H9 (cell line): ENCODE results near the gene STAMBP. TPM values are rescaled to one million over a fixed set of nuclear protein-coding genes. Genes with fewer than 3 reads are reported as not detected.

Source experiments
- DNase-seq: peaks from one replicate; pipeline ENCODE4 v3.0.0-alpha.2; 2017
- H2AFZ ChIP-seq: one replicate; pipeline ENCODE4 v1.6.1; 2013; ENCODE audit warnings: mild to moderate bottlenecking, low read length, control low read depth, moderate library complexity
- H2AK5ac ChIP-seq: 2 replicates; pipeline ENCODE4 v1.6.1; 2013; ENCODE audit warnings: low read length, control low read depth, mixed read lengths; ENCODE audit not compliant: insufficient read length
- H2BK120ac ChIP-seq: one replicate; pipeline ENCODE4 v1.6.1; 2013; ENCODE audit warnings: low read depth, mild to moderate bottlenecking, low read length, control low read depth, inconsistent platforms; ENCODE audit not compliant: poor library complexity, severe bottlenecking
- H2BK12ac ChIP-seq: 2 replicates; pipeline ENCODE4 v1.6.1; 2013; ENCODE audit warnings: low read length, control low read depth, mixed read lengths, low read depth; ENCODE audit not compliant: insufficient read length
- H2BK15ac ChIP-seq: 2 replicates; pipeline ENCODE4 v1.6.1; 2013; ENCODE audit warnings: low read depth, low read length, control low read depth
- H2BK20ac ChIP-seq: one replicate; pipeline ENCODE4 v1.6.1; 2013; ENCODE audit warnings: low read depth, mild to moderate bottlenecking, low read length, control low read depth, inconsistent platforms; ENCODE audit not compliant: poor library complexity, severe bottlenecking
- H2BK5ac ChIP-seq: 2 replicates; pipeline ENCODE4 v1.6.1; 2013; ENCODE audit warnings: low read length, control low read depth, mixed read lengths; ENCODE audit not compliant: insufficient read length
- H3K14ac ChIP-seq: 2 replicates; pipeline ENCODE4 v1.6.1; 2013; ENCODE audit warnings: low read length, control low read depth; ENCODE audit not compliant: insufficient read depth
- H3K18ac ChIP-seq: 2 replicates; pipeline ENCODE4 v1.6.1; 2013; ENCODE audit warnings: low read depth, mild to moderate bottlenecking, mixed read lengths, low read length, control low read depth; ENCODE audit not compliant: insufficient read length
- H3K23ac ChIP-seq: 2 replicates; pipeline ENCODE4 v1.6.1; 2013; ENCODE audit warnings: low read length, control low read depth, mixed read lengths, low read depth; ENCODE audit not compliant: insufficient read length
- H3K23me2 ChIP-seq: 2 replicates; pipeline ENCODE4 v1.6.1; 2013; ENCODE audit warnings: low read depth, mild to moderate bottlenecking, mixed read lengths, low read length, control low read depth; ENCODE audit not compliant: insufficient read length, poor library complexity, severe bottlenecking
- H3K27ac ChIP-seq: 2 replicates; pipeline ENCODE4 v1.5.1; 2013; ENCODE audit warnings: low read length, control low read depth, mixed read lengths, low read depth; ENCODE audit not compliant: insufficient read length
- H3K27me3 ChIP-seq: 2 replicates; pipeline ENCODE4 v1.6.1; 2013; ENCODE audit warnings: low read length, control low read depth, inconsistent platforms; ENCODE audit not compliant: insufficient read depth
- H3K4ac ChIP-seq: 2 replicates; pipeline ENCODE4 v1.6.1; 2013; ENCODE audit warnings: low read depth, mild to moderate bottlenecking, control low read depth, inconsistent platforms, low read length, moderate library complexity
- H3K4me1 ChIP-seq: 2 replicates; pipeline ENCODE4 v1.6.1; 2013; ENCODE audit warnings: low read length, control low read depth, inconsistent platforms; ENCODE audit not compliant: insufficient read depth
- H3K4me2 ChIP-seq: 2 replicates; pipeline ENCODE4 v1.6.1; 2013; ENCODE audit warnings: low read length, control low read depth, mixed read lengths; ENCODE audit not compliant: insufficient read length, insufficient read depth
- H3K56ac ChIP-seq: 2 replicates; pipeline ENCODE4 v1.6.1; 2013; ENCODE audit warnings: low read depth, mild to moderate bottlenecking, mixed read lengths, low read length, control low read depth; ENCODE audit not compliant: insufficient read length
- H3K79me1 ChIP-seq: 2 replicates; pipeline ENCODE4 v1.6.1; 2013; ENCODE audit warnings: low read depth, mild to moderate bottlenecking, moderate library complexity, low read length, control low read depth, inconsistent platforms; ENCODE audit not compliant: insufficient read depth, poor library complexity, severe bottlenecking
- H3K79me2 ChIP-seq: 2 replicates; pipeline ENCODE4 v1.6.1; 2013; ENCODE audit warnings: low read length, control low read depth, inconsistent platforms; ENCODE audit not compliant: insufficient read depth
- H3K9ac ChIP-seq: 2 replicates; pipeline ENCODE4 v1.6.1; 2013; ENCODE audit warnings: low read length, control low read depth, mixed read lengths; ENCODE audit not compliant: insufficient read length; ENCODE audit errors: extremely low read depth
- H3K9me3 ChIP-seq: one replicate; pipeline ENCODE4 v1.6.1; 2013; ENCODE audit warnings: low read depth, low read length, inconsistent platforms; ENCODE audit not compliant: control insufficient read depth
- H3T11ph ChIP-seq: one replicate; pipeline ENCODE4 v1.6.1; 2013; ENCODE audit warnings: mild to moderate bottlenecking, low read length, control low read depth, inconsistent platforms
- H4K20me1 ChIP-seq: one replicate; pipeline ENCODE4 v1.6.1; 2013; ENCODE audit not compliant: control insufficient read depth, insufficient read length, insufficient read depth
- H4K5ac ChIP-seq: 2 replicates; pipeline ENCODE4 v1.6.1; 2013; ENCODE audit warnings: low read depth, mild to moderate bottlenecking, mixed read lengths, low read length, control low read depth; ENCODE audit not compliant: insufficient read length
- H4K8ac ChIP-seq: replicated peaks from 2 replicates; pipeline ENCODE4 v1.6.1; 2013; ENCODE audit warnings: low read length, control low read depth, mixed read lengths, low read depth; ENCODE audit not compliant: insufficient read length
- H4K91ac ChIP-seq: 2 replicates; pipeline ENCODE4 v1.6.1; 2013; ENCODE audit warnings: low read depth, mild to moderate bottlenecking, moderate library complexity, mixed read lengths, low read length, control low read depth; ENCODE audit not compliant: insufficient read length
- H3K27ac Mint-ChIP-seq, 3 experiments: 2 replicates in 2 of 3; 3 replicates in 1 of 3; pipeline ENCODE4 v1.8.0; 2020 to 2021; ENCODE audit warnings: mixed read lengths in 3 of 3, mild to moderate bottlenecking in 1 of 3, moderate library complexity in 1 of 3
- H3K27me3 Mint-ChIP-seq: 2 replicates; pipeline ENCODE4 v1.8.0; 2021; ENCODE audit warnings: low read depth, mild to moderate bottlenecking, moderate library complexity, mixed read lengths
- H3K36me3 Mint-ChIP-seq, 3 experiments: 2 replicates in 2 of 3; 3 replicates in 1 of 3; pipeline ENCODE4 v1.8.0; 2020 to 2021; ENCODE audit warnings: low read depth in 3 of 3, mixed read lengths in 3 of 3; ENCODE audit not compliant: insufficient read depth in 1 of 3
- H3K4me1 Mint-ChIP-seq, 2 experiments: 2 replicates each; pipeline ENCODE4 v1.8.0; 2020; ENCODE audit warnings: mixed read lengths in 2 of 2
- H3K4me3 Mint-ChIP-seq, 2 experiments: 2 replicates in 1 of 2; 3 replicates in 1 of 2; pipeline ENCODE4 v1.8.0; 2020 to 2021; ENCODE audit warnings: mild to moderate bottlenecking in 2 of 2, mixed read lengths in 2 of 2, moderate library complexity in 1 of 2
- H3K9me3 Mint-ChIP-seq, 2 experiments: 2 replicates in 1 of 2; 3 replicates in 1 of 2; pipeline ENCODE4 v1.8.0; 2020; ENCODE audit warnings: mild to moderate bottlenecking in 2 of 2, mixed read lengths in 2 of 2, moderate library complexity in 1 of 2
- CTCF ChIP-seq: fragments of 200-600 bp; sonication (generic); conservative IDR thresholded peaks from 3 replicates; pipeline ENCODE4 v1.8.0; 2021; ENCODE audit warnings: antibody characterized with exemption, mild to moderate bottlenecking
- WGBS: extraction: QIAGEN DNeasy Blood & Tissue Kit; methylation state at CpG from one replicate; pipeline ENCODE4 v1.1.7; 2013; ENCODE audit warnings: missing lambda C conversion rate, low lambda C conversion rate, mixed read lengths; ENCODE audit not compliant: insufficient read length; ENCODE audit errors: extremely low coverage; 5-methylcytosine and 5-hydroxymethylcytosine counted together
- total RNA-seq: library from RNA; stranded (reverse); gene quantifications from 2 replicates; pipeline ENCODE4 v1.2.1, GENCODE V29; 2021

STAMBP gene
- total RNA-seq, 1 experiment from 2014 or later, result 45.5 TPM

- H3K27me3 ChIP-seq, result no peaks in the 10 kb centered on the region
- H4K8ac ChIP-seq, result no peak overlapping the region
- no peak overlapping the region for H2BK12ac ChIP-seq
- no peak overlapping the region for H3K27ac Mint-ChIP-seq
- no peak overlapping the region for H3K4me3 Mint-ChIP-seq
- no peaks in the 10 kb centered on the region for H3K79me2 ChIP-seq
- no peaks in the 10 kb centered on the region for H3K79me1 ChIP-seq
- H3K9ac ChIP-seq, result no peak overlapping the region
- H2AFZ ChIP-seq, result no peak overlapping the region
- no peak overlapping the region for H2BK15ac ChIP-seq
- H3K4me1 ChIP-seq, result no peaks in the 10 kb centered on the region
- no peak for TF ChIP-seq CTCF
- H2BK5ac ChIP-seq, result no peak overlapping the region
- no peak overlapping the region for H3K56ac ChIP-seq
- no peaks in the 10 kb centered on the region for H3K9me3 Mint-ChIP-seq
- no peak overlapping the region for H3K18ac ChIP-seq
- H4K20me1 ChIP-seq, result no peaks in the 10 kb centered on the region
- no CpG with 5 or more reads among the region's 8 CpGs for WGBS
- H3K14ac ChIP-seq, result no peak overlapping the region
- no peaks in the 10 kb centered on the region for H3K36me3 Mint-ChIP-seq
- no peak overlapping the region for H2AK5ac ChIP-seq
- H3K4me1 Mint-ChIP-seq, result no peaks in the 10 kb centered on the region
- no peak overlapping the region for H3K4ac ChIP-seq
- no peak overlapping the region for H3T11ph ChIP-seq
- H3K27me3 Mint-ChIP-seq, result peaks cover 4% of the 10 kb centered on the region
- no peak for DNase-seq
- no peaks in the 10 kb centered on the region for H3K9me3 ChIP-seq
- H3K23me2 ChIP-seq, result no peaks in the 10 kb centered on the region
- H2BK20ac ChIP-seq, result no peak overlapping the region
- no peak overlapping the region for H3K27ac ChIP-seq
- H4K5ac ChIP-seq, result no peak overlapping the region
- no peak overlapping the region for H4K91ac ChIP-seq
- no peak overlapping the region for H3K23ac ChIP-seq
- no peak overlapping the region for H3K4me2 ChIP-seq
- no peak overlapping the region for H2BK120ac ChIP-seq
These were observed 84.8 kb downstream of the STAMBP start for GRCh38 chr2:73913414-73914054.
